Keratinocyte (primary cell): ENCODE data around the gene IFT172. TPM values are rescaled to one million over a fixed set of nuclear protein-coding genes. Genes with fewer than 3 reads are reported as not detected.

Source experiments
- DNase-seq: peaks from one replicate; pipeline ENCODE4 v3.0.0-alpha.2; 2011; ENCODE audit warnings: low read depth, missing footprints, low spot score
- FAIRE-seq: peaks from 2 replicates; lab custom pipeline; 2011; peaks lifted over from hg19 to GRCh38; lab: Jason Lieb, UNC
- H2AFZ ChIP-seq: 2 replicates; pipeline ENCODE4 v1.6.0; 2012; ENCODE audit warnings: low read length, control low read depth, inconsistent platforms; ENCODE audit not compliant: control insufficient read depth
- H3K27ac ChIP-seq: 2 replicates; pipeline ENCODE4 v1.5.1; 2011; ENCODE audit warnings: low read length; ENCODE audit not compliant: control insufficient read depth, insufficient read depth
- H3K27me3 ChIP-seq: 3 replicates; pipeline ENCODE4 v1.6.0; 2011; ENCODE audit warnings: low read length; ENCODE audit not compliant: control insufficient read depth, insufficient read depth; ENCODE audit errors: extremely low read depth
- H3K36me3 ChIP-seq, 2 experiments: 2 replicates in 1 of 2; 3 replicates in 1 of 2; pipeline ENCODE4 v1.5.1; 2011; ENCODE audit warnings: low read length in 2 of 2, mild to moderate bottlenecking in 1 of 2; ENCODE audit not compliant: control insufficient read depth in 2 of 2, insufficient read depth in 2 of 2; ENCODE audit errors: extremely low read depth in 1 of 2
- H3K4me1 ChIP-seq: 3 replicates; pipeline ENCODE4 v1.5.1; 2011; ENCODE audit warnings: low read length; ENCODE audit not compliant: control insufficient read depth, insufficient read depth; ENCODE audit errors: extremely low read depth
- H3K4me2 ChIP-seq: 3 replicates; pipeline ENCODE4 v1.6.0; 2011; ENCODE audit warnings: low read depth, low read length; ENCODE audit not compliant: control insufficient read depth, insufficient read depth; ENCODE audit errors: extremely low read depth
- H3K4me3 ChIP-seq, 3 experiments: fragments of 200-600 bp in 1 of 3; sonication (generic) in 1 of 3; 2 replicates in 2 of 3; 3 replicates in 1 of 3; pipeline ENCODE4 v1.5.1; 2011 to 2016; ENCODE audit warnings: low read length in 3 of 3, mild to moderate bottlenecking in 3 of 3, control low read depth in 2 of 3, inconsistent platforms in 1 of 3, low read depth in 1 of 3, mixed read lengths in 1 of 3, mixed run types in 1 of 3, moderate library complexity in 1 of 3; ENCODE audit not compliant: control insufficient read depth in 2 of 3, insufficient read depth in 2 of 3; ENCODE audit errors: extremely low read depth in 1 of 3
- H3K79me2 ChIP-seq: 2 replicates; pipeline ENCODE4 v1.6.0; 2012; ENCODE audit warnings: low read length; ENCODE audit not compliant: control insufficient read depth, insufficient read depth
- H3K9ac ChIP-seq: 3 replicates; pipeline ENCODE4 v1.6.0; 2011; ENCODE audit warnings: low read length; ENCODE audit not compliant: control insufficient read depth, insufficient read depth; ENCODE audit errors: extremely low read depth
- H3K9me1 ChIP-seq: 3 replicates; pipeline ENCODE4 v1.6.0; 2011; ENCODE audit warnings: low read length; ENCODE audit not compliant: control insufficient read depth, insufficient read depth; ENCODE audit errors: extremely low read depth
- H3K9me3 ChIP-seq: 2 replicates; pipeline ENCODE4 v1.5.1; 2012; ENCODE audit warnings: low read depth, low read length; ENCODE audit not compliant: control insufficient read depth
- H4K20me1 ChIP-seq: 3 replicates; pipeline ENCODE4 v1.6.0; 2011; ENCODE audit warnings: low read length; ENCODE audit not compliant: control insufficient read depth, insufficient read depth; ENCODE audit errors: extremely low read depth
- CTCF ChIP-seq, 3 experiments: IDR thresholded peaks in 1 of 3; conservative IDR thresholded peaks in 1 of 3; optimal IDR thresholded peaks in 1 of 3; 2 replicates in 2 of 3; 3 replicates in 1 of 3; pipeline versions ENCODE3 to v1.5.1; 2011; ENCODE audit warnings: low read length in 3 of 3, mild to moderate bottlenecking in 3 of 3, moderate library complexity in 2 of 3, control low read depth in 1 of 3, inconsistent platforms in 1 of 3; ENCODE audit not compliant: insufficient read depth in 2 of 3; ENCODE audit errors: extremely low read depth in 1 of 3
- EZH2 ChIP-seq: IDR thresholded peaks from one replicate; pipeline ENCODE4 v1.6.1; 2012; ENCODE audit warnings: inconsistent platforms, mild to moderate bottlenecking, low read length, moderate library complexity
- dilution Hi-C: fragments of 300-500 bp; cut with MboI; formaldehyde crosslinking; loops from one replicate; pipeline ENCODE4 v1.7.0; 2020; ENCODE audit warnings: low sequenced_read_pairs; ENCODE audit not compliant: extremely low pct_ligation_motif_present
- polyA plus RNA-seq, 5 experiments: library from polyadenylated mRNA; depleted of rRNA in 3 of 5; stranded (reverse) in 3 of 5; stranded (forward) in 1 of 5; unstranded in 1 of 5; fragments of >200 nt; gene quantifications; 1 replicate in 1 of 5; 2 replicates in 3 of 5; 3 replicates in 1 of 5; pipeline versions ENCODE4 v1.2.1 to v1.2.3, GENCODE V29; 2011 to 2012; ENCODE audit warnings: missing spikeins in 2 of 5, low read depth in 1 of 5, low replicate concordance in 1 of 5

The IFT172 gene
- polyA plus RNA-seq, 1 donor (not counting 4 experiments of a cell fraction or from before 2014, with no cell fraction given) = 12.7 TPM

- H3K9me3 ChIP-seq = no peaks in the 10 kb centered on the region
- DNase-seq (no peak), FAIRE-seq (no peak)
- no peaks in the 10 kb centered on the region for H4K20me1 ChIP-seq
- no peak overlapping the region for H2AFZ ChIP-seq
- dilution Hi-C loops = no loop called here
- no peak overlapping the region for H3K9ac ChIP-seq
- peaks cover 7 to 20% of the 10 kb centered on the region in 2 experiments for H3K36me3 ChIP-seq
- H3K27ac ChIP-seq = no peak overlapping the region
- peaks cover 7% of the 10 kb centered on the region for H3K4me1 ChIP-seq
- H3K4me2 ChIP-seq = no peak overlapping the region
- no peaks in the 10 kb centered on the region for H3K79me2 ChIP-seq
- no peak overlapping the region for H3K4me3 ChIP-seq
- H3K27me3 ChIP-seq = no peaks in the 10 kb centered on the region
- no peaks in the 10 kb centered on the region for H3K9me1 ChIP-seq
- TF ChIP-seq EZH2 (no peak), CTCF (optimal IDR thresholded peaks at IDR 0.05 in 1 of 3, IDR thresholded peaks at IDR 0.05 in 1 of 3, conservative IDR thresholded peaks at IDR 0.05 in 1 of 3; ENCODE audit: extremely low read depth in 1 of 3, insufficient read depth in 2 of 3, low read length in 3 of 3) (no peak)
These were observed 38.4 kb downstream of the IFT172 start for GRCh38 chr2:27451095-27451494.

- Histone ChIP-seq H3K9ac (no peak overlapping the region), H4K20me1 (no peaks in the 10 kb centered on the region), H3K4me2 (no peak overlapping the region), H3K9me3 (no peaks in the 10 kb centered on the region), H3K27me3 (no peaks in the 10 kb centered on the region), H3K9me1 (no peaks in the 10 kb centered on the region), H3K4me1 (peaks cover 17% of the 10 kb centered on the region), H3K79me2 (no peaks in the 10 kb centered on the region), H3K36me3 (peaks cover 1 to 25% of the 10 kb centered on the region in 2 experiments), H3K4me3 (no peak overlapping the region), H2AFZ (no peak overlapping the region), H3K27ac (no peak overlapping the region)
- DNase-seq (no peak), FAIRE-seq (no peak)
- TF ChIP-seq EZH2 (no peak), CTCF (optimal IDR thresholded peaks at IDR 0.05 in 1 of 3, IDR thresholded peaks at IDR 0.05 in 1 of 3, conservative IDR thresholded peaks at IDR 0.05 in 1 of 3; ENCODE audit: extremely low read depth in 1 of 3, insufficient read depth in 2 of 3, low read length in 3 of 3) (no peak)
- dilution Hi-C loops = no loop called here
These were observed 41.2 kb downstream of the IFT172 start for GRCh38 chr2:27448381-27448780.
